NCI-H1048 (cell line): Measurements from ENCODE around the gene MTM1.

ENCODE experiments used
- DNase-seq: peaks from one replicate; lab custom pipeline; 2025; lab: John Stamatoyannopoulos, UW

MTM1 gene

GRCh38 chrX:150602743-150603142 is 34.3 kb downstream of the MTM1 start:
- no peak for DNase-seq

GRCh38 chrX:150605603-150606002 is 37.2 kb downstream of the MTM1 start:
- no peak for DNase-seq

GRCh38 chrX:150607201-150607600 is 38.8 kb downstream of the MTM1 start:
- DNase-seq, result no peak

GRCh38 chrX:150610043-150610442 is 41.6 kb downstream of the MTM1 start:
- no peak for DNase-seq

DNA sequence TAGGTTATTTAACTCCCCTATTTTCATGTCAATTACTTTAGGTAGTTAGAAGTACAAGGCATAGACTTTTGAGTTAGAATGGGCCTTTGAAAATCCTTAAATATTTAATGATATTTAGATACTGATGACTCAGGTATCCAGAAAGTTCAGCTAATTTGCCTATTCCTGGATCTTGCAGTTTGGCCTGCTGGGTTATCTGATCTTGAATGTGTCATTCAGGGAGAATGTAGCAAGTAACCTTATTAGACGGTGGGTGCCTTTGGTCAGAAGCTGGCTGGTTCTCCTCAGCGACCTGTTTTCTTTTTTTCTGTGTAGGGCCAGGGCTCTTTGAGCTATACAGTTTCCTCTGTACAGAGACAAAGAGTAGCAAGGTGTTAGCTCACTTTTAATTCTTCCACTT is 42.0 kb downstream of the MTM1 start:
- DNase-seq, result no peak

GRCh38 chrX:150615356-150615755 is 46.9 kb downstream of the MTM1 start:
- no peak for DNase-seq

DNA sequence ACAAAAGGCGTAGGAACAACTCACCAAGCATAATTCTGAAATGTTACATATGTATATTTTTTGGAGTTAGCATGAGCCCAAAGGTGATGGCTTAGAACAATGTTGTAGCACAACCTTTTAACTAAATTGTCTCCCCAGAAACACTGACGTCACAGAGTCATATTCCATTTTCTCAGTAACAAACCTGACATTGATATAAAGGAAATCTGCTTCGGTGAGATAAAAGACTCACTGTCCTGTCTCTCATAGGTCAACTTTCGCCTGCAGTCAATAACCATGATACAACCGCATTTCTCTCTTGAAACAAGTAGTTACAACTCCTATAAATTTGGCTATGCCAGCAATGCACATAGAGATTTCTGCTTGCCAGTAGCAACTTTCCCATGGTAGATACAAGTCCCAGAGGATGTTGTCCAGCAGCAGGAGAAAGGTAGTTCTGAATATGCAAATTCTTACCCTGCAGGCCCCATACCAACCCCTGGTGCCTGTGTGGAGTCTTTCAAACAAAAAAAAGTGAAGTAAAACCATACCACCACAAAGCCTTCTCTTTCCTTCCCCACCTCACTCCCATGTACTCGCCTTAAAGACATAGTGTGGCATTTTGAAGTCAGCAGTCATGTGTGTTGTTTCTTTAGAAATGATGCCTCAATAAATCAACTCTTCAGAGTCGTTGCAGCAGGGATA is 47.9 kb downstream of the MTM1 start:
- DNase-seq, result no peak

DNA sequence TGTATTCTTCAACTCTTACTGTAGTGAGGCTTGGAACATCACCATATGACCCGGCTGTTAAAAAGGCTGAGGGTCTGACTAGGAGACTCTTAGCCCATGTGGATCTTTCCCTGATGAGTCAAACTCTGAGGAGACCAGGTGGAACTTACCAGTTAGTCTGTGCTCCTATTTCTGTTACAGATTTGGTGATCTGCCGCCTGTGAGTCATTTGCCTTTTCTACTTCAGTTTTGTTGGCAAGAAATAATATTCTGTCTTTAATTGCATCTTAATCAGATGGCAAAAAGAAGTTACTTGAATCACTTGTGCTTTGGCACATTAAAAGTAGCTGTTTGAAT is 48.4 kb downstream of the MTM1 start:
- DNase-seq, result no peak

GRCh38 chrX:150621652-150622051 is 53.2 kb downstream of the MTM1 start:
- no peak for DNase-seq

- DNase-seq, result no peak
Measured at GRCh38 chrX:150623583-150623982, 55.2 kb downstream of the MTM1 start.

DNA sequence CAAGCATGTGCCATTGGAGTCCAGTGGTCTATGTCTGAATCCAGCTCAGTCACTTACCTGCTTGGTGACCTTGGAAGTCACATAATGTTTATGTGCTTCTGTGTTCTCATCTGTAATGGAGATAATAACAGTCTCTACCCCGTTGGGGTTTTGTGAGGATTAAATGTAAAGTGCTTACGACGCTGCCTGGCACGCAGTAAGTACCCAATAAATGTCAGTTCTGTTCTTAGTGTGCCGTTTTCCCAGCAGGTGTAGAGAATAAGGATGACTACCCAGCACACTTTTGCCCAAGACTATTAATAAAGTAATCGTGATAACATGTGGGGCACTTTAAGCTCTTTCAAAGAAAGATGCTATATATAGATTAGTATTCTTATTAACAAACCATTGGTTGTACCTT is 56.7 kb downstream of the MTM1 start:
- DNase-seq, result no peak

GRCh38 chrX:150625875-150626274 is 57.5 kb downstream of the MTM1 start:
- DNase-seq, result no peak

GRCh38 chrX:150627957-150628356 is 59.5 kb downstream of the MTM1 start:
- DNase-seq, result no peak

DNA sequence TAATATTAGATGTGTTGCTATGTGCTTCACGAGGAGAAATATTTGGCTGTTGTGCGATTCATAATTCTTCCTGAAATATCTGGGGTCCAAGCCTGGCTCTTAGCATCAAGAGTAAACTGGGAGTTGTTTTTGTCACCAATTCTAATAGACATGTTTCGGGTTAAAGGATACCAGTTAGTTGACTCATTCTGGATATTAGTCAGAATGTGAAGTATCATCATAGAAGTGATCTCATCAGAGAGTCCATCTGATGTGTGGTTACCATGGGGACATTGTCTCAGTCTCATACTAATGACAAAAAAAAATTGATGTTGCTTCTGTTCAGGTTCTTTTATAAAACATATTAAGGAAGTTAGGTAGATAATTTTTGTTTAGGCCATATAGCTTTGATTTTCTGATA is 67.5 kb downstream of the MTM1 start:
- no peak for DNase-seq

DNA sequence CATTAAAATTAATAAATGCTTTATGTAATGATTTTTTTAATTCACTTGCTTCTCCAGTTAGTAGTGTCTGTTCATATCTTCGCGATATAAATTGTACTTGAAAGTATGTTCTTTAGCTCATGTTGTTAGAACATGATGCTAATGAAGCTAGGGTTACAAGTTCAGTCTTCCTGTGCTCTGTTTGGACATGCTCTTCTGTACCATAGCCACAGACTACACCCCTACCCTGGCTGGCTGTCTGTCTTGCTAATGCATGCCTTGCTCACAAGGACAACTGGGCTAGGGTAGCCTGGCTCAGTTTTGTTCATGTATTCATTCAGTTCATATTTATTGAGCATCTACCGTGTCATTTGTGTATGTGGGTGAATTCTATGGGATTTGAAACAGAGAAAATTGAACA is 74.0 kb downstream of the MTM1 start:
- DNase-seq, result no peak

- DNase-seq, result no peak
Measured at GRCh38 chrX:150643271-150643670, 74.8 kb downstream of the MTM1 start.

DNA sequence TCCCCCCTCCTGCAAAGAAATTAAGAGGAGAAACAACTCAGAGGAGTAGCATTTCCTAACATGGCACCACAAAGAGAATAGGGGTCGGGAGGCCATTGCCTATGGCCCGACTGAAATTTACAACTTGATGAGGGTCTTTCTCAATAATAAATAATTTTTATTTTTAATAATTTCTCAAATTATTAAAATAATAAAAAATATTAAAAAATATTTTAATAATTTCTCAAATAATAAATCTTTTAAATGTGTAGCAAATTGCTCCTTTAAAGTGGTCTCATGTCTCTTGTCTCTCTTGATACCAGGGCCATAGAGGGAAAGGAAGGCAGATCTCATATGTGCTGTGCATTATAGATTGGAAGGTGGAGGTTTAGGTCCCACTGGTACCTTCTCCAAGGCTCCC is 75.5 kb downstream of the MTM1 start:
- DNase-seq, result no peak

DNA sequence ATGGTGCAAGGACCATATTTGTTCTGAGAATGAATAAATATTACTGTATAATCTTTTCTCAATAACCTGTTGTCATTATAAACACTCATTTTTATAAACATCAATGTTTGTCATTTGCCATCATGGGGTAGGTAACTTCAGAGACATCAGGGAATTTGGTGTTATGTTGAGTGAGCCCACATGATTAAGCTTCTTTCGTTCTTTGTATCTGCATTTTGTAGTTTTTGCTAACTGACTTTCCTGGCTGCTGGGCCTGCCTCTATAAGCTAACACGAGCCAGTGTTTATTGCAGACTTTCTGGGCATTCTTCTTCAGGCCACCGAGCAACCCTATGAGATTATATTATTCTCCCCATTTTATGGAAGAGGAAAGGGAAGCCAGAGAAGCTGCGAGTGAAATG is 76.0 kb downstream of the MTM1 start:
- DNase-seq, result no peak

- no peak for DNase-seq
Measured at GRCh38 chrX:150647331-150647730, 78.9 kb downstream of the MTM1 start.

- no peak for DNase-seq
Measured at GRCh38 chrX:150648296-150648940, 80.0 kb downstream of the MTM1 start.

DNA sequence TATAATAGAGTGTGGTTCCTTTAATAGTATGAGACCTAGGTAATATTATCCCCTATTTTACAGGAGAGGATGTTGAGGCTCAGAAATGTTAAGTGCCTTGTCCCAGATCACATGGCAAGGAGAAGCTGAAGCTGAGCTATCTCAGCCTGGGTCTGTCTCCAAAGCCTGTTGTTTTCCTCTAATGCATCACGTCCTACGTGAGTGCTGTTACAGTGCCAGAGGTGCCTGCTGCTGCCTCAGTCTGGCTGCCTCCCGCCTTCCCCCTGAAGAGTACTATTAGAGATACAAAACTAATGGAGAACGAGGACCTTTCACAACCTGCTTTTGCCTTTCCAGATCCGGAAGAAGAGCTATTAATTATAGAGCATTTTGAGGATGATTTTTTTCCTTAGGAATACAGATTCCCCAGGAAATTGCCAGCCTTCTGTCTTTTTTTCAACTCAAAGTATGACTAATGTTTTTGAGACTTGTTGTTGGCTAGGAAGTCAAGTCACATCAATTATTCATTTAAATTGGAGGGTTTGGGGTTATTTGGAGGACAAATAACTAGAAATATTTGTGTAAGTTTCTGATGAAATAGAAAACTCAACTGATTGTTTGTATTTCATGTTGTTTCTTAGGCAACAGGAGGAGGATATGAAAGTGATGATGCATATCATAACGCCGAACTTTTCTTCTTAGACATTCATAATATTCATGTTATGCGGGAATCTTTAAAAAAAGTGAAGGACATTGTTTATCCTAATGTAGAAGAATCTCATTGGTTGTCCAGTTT is 80.9 kb downstream of the MTM1 start:
- no peak for DNase-seq

GRCh38 chrX:150651906-150652305 is 83.5 kb downstream of the MTM1 start:
- DNase-seq, result no peak

DNA sequence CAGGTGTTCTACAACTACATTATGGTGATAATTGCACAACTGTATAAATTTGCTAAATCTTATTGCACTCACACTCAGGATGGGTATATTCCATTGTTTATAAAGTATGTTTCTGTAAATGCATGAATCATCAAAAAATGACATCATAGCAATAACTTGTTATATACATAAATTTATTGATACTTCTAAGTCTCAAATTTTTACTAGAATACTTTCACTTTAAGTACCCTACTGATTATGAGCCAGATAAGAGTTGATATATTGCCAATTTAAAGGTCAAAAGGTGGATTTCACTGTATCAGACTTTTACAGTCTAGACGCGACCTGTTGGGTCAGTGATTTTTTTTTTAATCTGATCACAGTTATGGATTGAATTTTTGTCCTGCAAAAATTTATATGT is 87.4 kb downstream of the MTM1 start:
- no peak for DNase-seq
